Right renal pelvis (tissue), 4 donors: ENCODE results near the gene MGLL. TPM values are rescaled to one million over a fixed set of nuclear protein-coding genes. Genes with fewer than 3 reads are reported as not detected.

Experiments used
- DNase-seq, 4 donors: peaks; one replicate each; pipeline ENCODE4 v3.0.0-alpha.2; 2013; ENCODE audit warnings: low read depth in 4 of 4, low spot score in 3 of 4, missing footprints in 1 of 4
- polyA plus RNA-seq, 4 donors: library from polyadenylated mRNA; unstranded; fragments of 120-200 nt; gene quantifications; one replicate each; pipeline ENCODE4 v1.2.1, GENCODE V29; 2013; ENCODE audit not compliant: insufficient read length in 4 of 4

MGLL gene
- polyA plus RNA-seq, 4 donors, result 25.4 to 29.3 (median 27.0) TPM

- no peak for DNase-seq
These were observed 77.4 kb downstream of the MGLL start for GRCh38 chr3:127744875-127745274.

- DNase-seq, result no peak
These were observed 78.0 kb downstream of the MGLL start for GRCh38 chr3:127744253-127744815.

DNA sequence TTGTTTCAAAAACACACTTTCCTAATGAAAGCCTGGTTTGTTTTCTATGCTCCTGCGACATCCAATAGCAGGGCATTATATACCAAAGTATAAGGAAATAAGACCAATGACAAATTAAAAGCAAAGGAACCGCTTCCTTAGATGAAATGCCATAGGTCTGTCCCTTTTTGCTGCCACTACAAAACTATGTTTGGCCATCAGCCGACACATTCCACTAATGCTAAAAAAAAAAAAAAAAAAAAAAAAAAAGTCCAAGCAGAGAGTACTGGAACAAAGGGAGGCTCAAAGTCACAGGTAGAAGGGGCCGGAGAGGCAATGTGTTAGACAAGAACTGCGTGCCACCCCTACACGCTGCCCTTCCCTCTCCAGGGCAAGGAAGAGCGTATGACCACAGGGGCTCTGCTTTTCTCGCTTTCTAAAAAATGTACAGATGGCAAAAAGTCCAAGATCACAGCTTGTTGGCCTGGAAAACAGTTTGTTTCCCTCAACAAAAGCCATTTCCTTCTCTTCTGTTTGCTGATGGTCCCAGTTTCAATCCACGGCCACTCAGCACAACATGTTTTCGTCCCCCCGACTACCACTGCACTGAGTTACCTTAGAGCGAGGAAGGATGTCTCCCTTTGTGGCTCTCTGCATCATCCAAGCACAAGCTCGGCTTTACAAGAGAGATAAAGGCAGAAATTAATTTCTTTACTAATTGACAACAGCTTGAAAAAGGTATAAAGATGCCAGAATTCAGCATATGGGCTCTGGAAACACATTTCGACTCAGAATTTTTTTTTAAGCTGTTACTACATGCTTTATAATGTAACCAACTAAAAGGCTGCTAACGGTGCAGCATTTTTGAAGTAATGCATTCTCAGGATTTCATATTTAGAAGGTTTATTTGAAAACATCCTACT is 78.7 kb downstream of the MGLL start:
- DNase-seq, result no peak

GRCh38 chr3:127742580-127742979 is 79.7 kb downstream of the MGLL start:
- DNase-seq, result no peak

DNA sequence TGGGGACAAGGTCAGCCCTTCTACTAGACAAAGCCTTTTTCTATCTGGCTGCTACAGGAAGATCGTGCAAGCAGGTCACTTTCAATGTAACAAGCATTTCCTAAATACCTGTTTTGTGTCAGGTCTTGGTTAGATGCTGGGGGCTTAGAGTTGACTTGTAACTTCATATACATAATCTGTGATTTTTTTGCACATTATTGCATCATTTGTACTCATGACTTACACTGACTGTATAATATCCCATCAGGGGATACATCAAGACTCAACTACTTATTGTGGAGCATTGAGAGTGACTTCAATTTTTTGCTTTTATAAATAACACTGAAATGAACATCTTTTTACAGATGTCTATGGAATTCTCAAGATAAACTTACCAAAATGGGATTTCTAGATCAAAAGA is 80.6 kb downstream of the MGLL start:
- DNase-seq, result no peak

GRCh38 chr3:127741246-127741645 is 81.1 kb downstream of the MGLL start:
- no peak for DNase-seq

- no peak for DNase-seq
These were observed 82.0 kb downstream of the MGLL start for GRCh38 chr3:127740136-127740915.

- no peak for DNase-seq
These were observed 82.8 kb downstream of the MGLL start for GRCh38 chr3:127739347-127740135.

DNA sequence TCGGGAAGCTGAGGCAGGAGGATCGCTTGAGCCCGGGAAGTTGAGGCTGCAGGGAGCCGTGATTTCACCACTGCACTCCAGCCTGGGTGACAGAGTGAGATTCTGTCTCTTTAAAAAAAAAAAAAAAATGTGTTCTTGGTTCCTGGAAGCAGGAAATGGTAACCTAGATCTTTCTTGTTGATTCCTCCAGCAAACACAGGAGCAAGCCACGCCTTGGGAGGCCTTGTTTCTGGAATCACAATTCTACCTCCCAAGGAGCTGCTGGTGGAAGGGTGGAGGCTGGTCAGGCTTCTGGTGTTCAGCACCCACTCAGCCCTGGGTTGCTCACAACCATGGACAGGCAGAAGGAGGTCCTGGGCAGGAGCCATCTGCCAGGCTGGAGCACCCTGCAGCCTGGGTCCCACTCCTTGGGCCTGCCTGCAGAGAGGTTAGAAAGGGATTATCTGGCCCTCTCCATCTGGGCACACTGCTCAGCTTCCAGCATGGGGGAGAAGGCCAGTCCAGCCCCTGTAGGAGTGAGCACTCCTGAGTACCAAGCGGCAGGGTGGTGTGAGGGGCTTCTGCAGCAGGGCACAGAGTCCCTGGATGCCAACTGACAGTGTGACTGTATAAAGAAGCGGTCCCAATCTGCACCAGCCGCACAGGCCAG is 84.0 kb downstream of the MGLL start:
- DNase-seq, result no peak

DNA sequence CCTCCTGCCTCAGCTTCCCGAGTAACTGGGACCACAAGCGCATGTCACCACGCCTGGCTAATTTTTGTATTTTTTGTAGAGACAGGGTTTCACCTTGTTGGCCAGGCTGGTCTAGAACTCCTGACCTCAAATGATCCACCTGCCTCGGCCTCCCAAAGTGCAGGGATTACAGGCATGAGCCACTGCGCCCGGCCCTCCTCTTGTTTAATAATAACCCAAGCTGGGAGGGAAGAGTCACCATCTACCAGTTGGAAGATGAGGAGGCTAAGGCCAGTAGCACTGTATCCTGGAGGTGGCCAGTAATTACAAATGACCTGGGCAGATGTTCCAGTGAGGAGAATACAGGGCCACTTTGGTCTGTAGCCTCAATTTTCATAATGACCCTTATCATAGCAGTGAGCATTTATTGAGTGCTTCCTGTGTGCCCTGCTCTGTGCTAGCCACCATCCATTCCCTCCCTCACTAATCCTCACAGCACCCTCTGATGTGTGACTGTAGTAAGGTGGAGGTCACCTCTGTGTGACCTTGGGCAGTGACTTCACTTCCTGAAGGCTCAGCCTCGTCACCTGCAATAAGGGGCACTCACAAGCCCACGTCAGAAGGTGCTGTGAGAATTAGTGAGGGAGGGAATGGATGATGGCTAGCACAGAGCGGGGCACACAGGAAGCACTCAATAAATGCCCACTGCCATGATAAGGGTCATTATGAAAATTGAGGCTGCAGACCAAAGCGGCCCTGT is 85.3 kb downstream of the MGLL start:
- no peak for DNase-seq

GRCh38 chr3:127735767-127736693 is 86.3 kb downstream of the MGLL start:
- DNase-seq, result peak; percentile 39 to 70 (median 49)

- DNase-seq, result no peak
These were observed 87.4 kb downstream of the MGLL start for GRCh38 chr3:127734754-127735473.

GRCh38 chr3:127734181-127734720 is 88.1 kb downstream of the MGLL start:
- no peak for DNase-seq

DNA sequence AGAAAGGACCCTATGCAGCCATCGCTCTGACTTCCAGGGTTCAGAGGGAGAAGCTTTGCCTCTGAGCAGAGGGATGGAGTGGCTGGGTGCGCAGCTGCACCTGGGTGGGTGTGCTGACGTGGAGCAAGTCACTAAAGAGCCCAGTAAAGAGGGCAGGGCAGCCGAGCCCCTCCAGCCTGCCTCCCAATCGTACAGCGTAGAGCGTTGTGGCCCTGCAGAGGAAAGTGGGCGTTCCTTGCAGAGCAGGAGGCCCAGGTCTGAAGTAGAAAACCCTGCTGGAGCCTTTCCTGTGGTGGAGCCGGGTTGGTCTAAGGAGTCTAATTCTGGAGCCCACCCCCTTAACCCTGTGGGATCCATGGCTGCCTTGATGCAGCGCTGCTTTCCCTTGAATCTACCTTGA is 88.5 kb downstream of the MGLL start:
- no peak for DNase-seq

GRCh38 chr3:127732879-127733350 is 89.4 kb downstream of the MGLL start:
- DNase-seq, result no peak

DNA sequence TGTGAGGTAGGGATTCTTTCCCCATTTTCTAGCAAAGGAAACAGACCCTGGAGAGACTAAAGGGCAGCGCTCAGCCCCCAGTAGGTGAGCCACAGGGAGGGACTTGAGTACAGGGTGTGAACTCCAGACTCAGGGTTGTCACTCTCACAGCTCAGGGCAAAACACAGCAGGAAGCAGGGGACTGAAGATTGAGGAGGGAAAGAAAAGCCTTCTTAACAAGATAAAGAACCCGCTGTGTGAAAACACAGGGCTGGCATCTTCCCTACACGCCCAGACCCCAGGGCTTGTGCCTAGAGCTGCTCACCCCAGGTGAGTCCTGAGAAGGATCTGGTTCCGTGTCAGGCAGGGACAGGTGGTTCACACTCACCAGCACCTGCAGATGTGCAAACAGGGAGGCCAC is 90.0 kb downstream of the MGLL start:
- no peak for DNase-seq

GRCh38 chr3:127731546-127732289 is 90.6 kb downstream of the MGLL start:
- DNase-seq, result no peak
